ENCODE data around the gene FBXO2. TPM values are rescaled to one million over a fixed set of nuclear protein-coding genes. Genes with fewer than 3 reads are reported as not detected.

FBXO2 gene
- polyA plus RNA-seq, 3 donors, result 1.1 to 2.0 (median 1.7) TPM

DNA sequence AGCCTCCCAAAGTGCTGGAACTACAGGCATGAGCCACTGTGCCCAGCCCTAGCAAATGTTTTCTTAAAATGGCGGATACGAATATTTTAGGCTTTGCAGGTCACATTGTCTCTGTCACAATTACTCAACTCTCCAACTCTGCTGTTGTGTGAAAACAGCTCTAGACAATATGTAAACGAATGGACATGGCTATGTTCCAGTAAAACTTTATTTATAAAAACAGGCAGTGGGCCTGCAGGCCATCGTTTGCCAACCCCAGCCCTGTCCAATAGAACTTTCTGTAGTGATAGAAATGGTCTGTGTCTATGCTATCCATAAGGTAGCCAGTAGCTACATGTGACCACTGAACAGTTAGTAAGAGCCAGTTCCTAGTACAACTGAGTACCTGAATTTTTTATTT is 5.5 kb upstream of the FBXO2 start:
- DNase-seq (ENCODE audit: extremely low read depth in 1 of 11, low read depth in 9 of 11, low spot score in 4 of 11), result no peak

DNA sequence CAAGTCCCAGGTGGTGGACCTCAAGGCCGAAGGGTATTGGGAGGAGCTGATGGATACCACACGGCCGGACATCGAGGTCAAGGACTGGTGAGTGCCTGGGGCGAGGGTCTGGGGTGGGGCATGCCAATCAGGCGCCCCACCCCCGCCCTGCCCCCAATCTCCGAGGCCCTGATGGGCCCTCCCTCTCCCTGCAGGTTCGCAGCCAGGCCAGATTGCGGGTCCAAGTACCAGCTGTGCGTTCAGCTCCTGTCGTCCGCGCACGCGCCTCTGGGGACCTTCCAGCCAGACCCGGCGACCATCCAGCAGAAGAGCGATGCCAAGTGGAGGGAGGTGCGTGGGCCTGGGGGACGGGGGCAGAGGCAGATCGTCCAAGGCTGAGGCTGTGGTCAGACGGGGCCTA is 4.3 kb upstream of the FBXO2 start:
- no peak for DNase-seq (ENCODE audit: extremely low read depth in 1 of 11, low read depth in 9 of 11, low spot score in 4 of 11)

DNA sequence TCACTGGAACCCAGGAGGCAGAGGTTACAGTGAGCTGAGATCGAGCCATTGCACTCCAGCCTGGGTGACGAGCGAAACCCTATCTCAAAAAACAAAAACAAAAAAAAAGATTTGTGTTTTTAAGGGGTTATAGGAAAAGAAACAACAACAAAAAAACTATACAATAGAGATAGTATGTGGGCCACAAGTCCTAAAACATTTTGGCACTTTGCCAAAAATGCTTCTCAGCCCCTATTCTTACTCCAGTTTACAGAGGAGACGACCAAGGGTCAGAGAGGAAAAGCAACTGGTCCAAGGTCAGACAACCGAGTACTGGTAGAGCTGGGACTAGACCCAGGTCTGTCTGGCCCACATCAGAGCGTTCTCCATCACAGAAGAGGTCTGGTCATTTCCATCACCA is 3.4 kb upstream of the FBXO2 start:
- DNase-seq (ENCODE audit: extremely low read depth in 1 of 11, low read depth in 9 of 11, low spot score in 4 of 11), result no peak

DNA sequence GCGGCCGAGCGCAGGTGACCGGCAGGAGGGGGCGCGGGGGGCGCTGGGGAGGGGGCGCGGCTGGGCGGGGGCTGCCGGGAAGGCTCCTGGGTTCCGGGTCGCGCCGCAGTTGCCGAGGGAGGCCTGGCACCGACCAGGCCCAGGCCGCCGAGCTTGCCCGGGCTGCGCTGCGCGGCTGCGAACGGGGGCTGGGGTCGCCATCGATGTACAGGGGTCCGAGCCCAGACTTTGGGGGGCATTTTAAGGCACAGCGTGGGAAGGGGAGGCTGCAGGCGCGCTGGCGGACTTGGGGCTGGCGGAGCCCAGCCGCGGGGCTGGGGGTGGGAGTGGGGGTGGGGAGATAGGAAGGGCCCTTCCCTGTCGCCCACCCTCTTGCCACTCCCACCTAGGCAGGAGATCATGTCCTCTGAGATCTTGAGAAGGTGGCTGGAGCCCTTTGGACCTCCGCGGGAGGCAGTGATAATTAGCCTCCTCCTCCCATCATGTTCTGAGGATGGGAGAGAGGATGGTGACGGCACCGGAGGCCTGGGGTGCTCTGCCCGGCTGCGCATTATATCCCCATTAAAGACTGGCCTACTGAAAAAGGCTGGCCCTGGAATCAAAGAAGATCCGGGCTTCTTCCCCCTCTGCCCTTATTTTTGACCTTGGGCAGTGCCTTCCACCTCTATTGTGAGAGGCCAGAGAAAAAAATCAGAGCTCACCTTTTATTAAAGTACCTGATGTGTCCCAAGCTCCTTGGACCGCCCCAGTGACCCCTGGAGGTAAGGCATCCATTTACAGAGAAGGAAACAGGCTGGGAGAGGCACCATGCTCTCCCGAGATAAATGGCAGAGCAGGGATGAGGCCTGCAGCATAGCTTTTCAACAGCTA is 945 bp upstream of the FBXO2 start:
- no peak for DNase-seq (ENCODE audit: extremely low read depth in 1 of 11, low read depth in 9 of 11, low spot score in 4 of 11)

DNA sequence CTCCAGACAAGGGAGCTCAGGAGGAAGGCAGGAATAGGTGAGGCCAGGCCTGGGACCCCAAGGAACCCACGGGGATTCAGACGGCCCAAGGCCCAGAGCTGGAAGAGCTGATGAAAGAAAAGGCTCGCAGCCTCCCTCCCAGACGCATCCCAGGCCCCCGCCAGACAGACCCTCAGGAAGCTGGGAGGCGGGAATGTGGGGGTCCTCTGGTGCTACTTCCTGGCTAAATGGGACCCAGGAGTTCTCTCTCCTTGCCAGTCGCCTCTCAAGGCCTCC is 430 bp downstream of the FBXO2 start:
- DNase-seq (ENCODE audit: extremely low read depth in 1 of 11, low read depth in 9 of 11, low spot score in 4 of 11), result no peak

DNA sequence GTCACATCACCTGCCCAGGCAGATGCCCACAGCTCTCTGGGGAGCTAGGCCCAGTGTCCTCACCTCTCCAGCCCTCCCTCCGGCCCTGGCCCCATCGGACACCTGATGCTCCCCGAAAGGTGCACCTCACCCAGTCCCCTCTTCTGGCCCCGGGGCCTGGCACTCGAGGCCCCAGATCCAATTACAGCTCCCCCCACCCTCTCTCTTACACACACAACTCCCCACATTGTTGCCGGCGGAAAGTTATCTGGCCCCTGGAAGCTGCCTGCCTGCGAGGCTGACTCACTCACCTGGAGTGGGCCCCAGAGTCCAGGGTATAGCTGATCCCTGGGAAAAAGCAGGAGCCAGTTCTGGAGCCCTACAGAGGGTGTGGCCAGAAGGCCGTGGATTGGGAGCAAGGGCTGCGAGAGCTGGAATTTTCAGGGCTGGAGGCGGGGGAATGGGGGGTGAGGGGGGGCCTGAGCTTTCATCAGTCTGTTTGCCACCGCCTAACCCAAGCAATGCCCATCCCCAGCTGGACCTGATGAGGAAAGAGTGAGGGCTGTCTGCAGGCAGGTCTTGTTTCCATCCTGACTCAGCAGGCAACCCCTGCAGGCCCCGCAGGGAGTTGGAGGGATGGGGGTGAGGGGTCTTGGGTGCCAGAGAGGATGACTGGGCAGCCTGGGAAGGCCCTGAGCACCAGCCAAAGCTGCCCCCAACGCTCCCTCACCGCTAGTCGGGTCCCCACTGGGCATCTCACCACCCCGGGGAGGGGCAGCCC is 948 bp downstream of the FBXO2 start:
- no peak for DNase-seq (ENCODE audit: extremely low read depth in 1 of 11, low read depth in 9 of 11, low spot score in 4 of 11)

DNA sequence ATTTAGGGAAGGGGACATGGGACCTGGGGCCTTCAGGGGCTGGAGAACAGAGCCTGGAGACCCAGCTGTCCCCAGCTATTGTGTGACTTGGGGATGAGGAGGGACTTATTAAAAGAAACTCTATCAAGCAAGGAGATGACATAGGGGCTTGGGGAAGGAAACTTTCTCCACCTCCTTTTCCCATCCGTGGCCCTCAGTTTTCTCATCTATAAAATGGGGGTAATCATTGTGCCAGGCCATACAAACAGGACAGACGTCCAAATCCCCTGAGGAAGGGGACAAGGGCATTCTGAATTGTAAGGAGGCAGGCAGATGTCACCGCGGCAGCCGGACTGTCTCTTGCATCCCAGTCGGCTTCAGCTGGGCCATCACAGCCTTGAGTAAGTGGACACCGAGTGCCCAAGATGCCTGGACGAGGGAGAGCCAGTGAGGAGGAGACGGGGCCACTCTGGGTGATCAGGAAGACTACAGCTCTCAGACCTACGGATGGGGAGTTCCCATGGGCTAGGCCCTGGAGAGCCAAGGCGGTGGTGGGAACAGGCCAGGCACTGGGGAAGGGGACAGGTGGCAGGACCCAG is 1.9 kb downstream of the FBXO2 start:
- no peak for DNase-seq (ENCODE audit: extremely low read depth in 1 of 11, low read depth in 9 of 11, low spot score in 4 of 11)

DNA sequence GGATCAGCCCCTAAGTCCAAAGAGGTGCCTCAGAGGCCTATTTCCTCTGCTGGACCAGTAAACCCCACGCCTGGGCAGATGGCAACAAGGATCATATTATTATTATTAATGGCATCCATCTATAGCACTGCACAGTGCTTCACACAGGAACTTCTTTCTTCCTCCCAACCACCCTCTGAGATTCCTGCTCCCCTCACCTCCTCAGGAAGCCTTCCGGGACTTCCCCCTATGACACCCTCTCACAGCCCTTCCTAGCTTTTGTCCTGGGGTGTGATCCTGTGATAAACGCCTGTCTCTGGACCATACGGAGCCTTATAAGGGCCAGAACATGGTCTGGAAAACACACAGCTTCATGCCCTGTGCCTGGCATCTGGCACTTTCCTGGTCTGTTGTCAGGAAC is 3.2 kb downstream of the FBXO2 start:
- DNase-seq (ENCODE audit: extremely low read depth in 1 of 11, low read depth in 9 of 11, low spot score in 4 of 11), result no peak

DNA sequence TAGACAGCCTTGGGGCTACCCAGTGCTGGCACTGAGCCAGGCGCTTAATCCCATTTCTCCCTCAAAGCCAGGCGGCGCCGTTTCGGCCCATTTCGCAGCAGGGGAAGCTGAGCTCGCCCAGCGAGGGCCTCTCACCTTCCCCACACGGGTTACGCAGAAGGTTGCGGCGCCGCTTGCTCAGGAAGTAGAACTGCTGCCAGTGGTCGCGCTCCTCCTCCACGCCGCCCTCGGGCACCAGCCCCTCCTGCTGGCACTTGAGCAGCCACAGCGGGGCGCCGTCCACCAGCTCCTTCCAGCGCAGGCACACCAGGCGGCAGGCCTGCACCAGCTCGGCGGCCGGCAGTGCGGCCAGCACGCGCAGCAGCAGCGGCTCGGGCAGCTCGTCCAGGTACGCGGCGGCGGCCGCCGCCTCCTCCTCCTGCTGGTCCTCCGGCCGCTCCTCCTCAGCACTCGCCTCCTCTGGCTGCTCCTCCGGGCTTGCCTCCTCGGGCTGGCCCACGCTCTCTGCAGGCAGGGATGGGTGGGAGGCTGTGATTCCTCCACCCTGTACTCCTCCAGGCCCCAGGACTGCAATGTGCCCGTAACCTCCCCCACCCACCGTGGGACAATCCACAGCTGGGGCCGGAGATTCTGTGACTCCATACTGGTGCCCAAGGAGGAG is 3.8 kb downstream of the FBXO2 start:
- DNase-seq (ENCODE audit: extremely low read depth in 1 of 11, low read depth in 9 of 11, low spot score in 4 of 11), result peak in 3 of 11 donors; percentile 38 to 46 (median 44)

DNA sequence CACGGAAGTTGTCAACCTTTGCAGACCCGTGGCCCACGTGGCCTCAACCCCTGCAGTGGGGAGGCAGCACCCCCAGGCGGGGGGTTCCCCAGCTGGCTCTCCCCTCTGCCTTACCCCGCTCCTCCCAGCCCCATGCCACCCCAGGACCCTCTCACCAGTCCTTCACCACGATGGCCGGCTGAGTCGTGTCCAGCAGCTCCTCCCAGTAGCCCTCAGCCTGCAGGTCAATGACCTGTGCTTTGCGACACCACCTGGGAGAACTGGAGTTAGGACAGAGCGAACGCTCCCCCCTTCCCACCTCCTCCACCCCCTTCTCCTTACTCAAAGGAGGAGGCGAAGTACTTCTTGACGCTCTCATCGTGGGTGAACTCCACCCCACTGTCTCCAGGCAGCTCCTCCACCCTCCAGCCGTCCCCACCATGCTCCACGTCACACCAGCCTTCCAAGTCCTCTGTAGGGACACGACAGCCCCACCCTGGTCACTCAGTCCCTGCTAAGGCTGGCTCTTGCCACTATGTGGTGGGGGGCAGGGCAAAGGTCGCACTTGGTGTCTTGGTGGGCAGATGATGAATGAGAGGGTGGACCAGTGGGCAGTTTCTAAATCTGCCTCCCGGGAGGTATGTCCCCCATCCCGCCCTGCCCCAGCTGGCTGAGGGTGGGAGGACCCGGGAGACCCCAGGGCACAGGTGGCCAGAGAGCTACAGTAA is 4.5 kb downstream of the FBXO2 start:
- DNase-seq (ENCODE audit: extremely low read depth in 1 of 11, low read depth in 9 of 11, low spot score in 4 of 11), result no peak

DNA sequence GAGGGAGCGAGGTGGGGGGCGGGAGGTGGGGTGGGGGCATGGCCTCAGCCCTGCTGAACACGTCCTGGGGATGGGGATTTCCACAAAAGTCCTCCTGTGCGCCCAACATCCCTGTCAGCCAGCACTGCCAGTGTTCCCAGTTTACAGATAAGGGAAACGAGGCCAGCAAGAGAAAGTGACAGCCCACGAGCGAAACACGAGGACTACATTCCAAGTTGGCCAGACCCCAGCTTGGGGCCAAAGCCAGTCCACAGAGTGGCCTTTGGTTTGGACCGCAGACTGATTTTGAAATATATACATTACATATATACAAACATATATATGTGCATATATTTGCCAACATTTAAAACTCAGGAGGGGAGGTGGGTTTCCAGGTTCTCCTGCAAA is 5.0 kb downstream of the FBXO2 start:
- DNase-seq (ENCODE audit: extremely low read depth in 1 of 11, low read depth in 9 of 11, low spot score in 4 of 11), result no peak

DNA sequence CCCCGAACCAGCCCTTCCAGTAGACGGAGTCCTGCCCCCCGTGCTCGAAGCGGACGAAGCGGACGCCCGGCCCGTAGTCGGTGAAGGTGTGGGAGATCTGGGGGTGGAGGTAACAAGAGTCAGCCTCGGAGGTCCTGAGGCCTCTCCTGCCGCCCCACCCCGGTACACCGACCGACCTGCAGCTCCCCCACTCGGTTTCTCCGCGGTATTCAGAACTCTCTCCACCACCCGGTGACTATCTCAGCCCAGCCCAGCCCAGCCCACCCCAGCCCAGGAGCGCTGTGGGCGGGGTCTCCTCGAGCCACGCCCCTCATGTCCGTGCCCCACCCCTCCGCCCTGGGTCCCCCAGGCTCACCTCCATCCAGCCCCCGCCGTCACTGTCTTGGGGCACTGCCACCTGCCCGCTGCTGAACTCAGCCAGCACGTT is 5.5 kb downstream of the FBXO2 start:
- no peak for DNase-seq (ENCODE audit: extremely low read depth in 1 of 11, low read depth in 9 of 11, low spot score in 4 of 11)

DNA sequence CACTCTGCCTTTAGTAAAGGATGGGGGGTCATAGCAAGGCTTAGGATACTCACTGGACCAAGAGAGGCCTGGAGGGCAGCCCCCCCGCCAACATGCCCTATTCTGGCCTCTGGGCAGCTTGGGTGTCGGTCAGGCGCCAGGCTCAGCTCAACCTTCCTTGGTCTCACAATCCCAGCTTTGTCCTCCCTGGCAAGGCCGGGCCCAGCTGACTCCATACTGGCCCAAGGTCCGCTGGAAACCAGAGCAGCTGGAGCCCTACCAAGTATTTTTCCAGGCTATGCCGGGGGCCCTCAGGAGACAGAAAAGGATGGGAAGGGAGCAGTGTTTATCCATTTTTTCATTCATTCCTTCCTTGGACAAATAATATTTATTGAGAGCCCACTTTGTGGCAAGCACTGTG is 6.2 kb downstream of the FBXO2 start:
- DNase-seq (ENCODE audit: extremely low read depth in 1 of 11, low read depth in 9 of 11, low spot score in 4 of 11), result no peak

DNA sequence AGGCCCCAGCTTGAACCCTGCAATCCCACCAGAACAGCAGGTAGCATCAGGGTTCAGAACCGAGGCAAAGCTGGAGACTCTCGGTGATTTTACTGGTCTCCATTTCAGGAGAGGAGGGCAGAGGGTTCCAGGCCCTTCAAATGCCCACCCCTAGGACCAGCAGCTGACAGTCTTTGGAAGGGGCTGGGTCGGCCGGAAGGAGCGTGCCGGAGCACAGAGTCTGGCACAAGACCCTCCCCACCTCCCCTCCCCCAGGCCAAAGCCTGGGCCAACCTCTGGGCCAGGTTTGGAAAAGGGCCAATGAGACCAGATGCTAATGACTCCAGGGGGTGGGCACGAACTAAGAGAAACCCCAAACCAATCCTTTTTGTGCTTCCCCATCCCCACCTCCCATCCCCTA is 6.9 kb downstream of the FBXO2 start:
- DNase-seq (ENCODE audit: extremely low read depth in 1 of 11, low read depth in 9 of 11, low spot score in 4 of 11), result no peak

DNA sequence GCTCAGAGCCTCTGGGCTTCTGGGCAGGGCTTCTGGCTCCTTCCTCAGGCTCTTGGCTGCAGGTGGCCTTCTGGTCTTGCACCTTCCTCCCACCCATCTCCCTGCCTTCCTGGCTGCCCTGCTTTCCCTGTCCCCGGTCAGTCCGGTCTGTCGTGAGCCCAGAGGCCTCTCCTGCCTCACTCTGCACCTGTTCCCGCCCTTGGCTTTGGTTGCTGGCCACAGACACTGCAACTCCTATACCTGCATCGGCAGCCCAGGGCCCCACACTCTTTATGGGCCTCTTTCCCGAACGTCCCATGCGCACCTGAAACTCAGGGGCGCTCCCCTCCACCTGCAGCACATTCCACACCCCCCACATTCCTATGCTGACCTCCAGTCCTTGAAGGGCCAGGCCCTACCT is 7.9 kb downstream of the FBXO2 start:
- no peak for DNase-seq (ENCODE audit: extremely low read depth in 1 of 11, low read depth in 9 of 11, low spot score in 4 of 11)

DNA sequence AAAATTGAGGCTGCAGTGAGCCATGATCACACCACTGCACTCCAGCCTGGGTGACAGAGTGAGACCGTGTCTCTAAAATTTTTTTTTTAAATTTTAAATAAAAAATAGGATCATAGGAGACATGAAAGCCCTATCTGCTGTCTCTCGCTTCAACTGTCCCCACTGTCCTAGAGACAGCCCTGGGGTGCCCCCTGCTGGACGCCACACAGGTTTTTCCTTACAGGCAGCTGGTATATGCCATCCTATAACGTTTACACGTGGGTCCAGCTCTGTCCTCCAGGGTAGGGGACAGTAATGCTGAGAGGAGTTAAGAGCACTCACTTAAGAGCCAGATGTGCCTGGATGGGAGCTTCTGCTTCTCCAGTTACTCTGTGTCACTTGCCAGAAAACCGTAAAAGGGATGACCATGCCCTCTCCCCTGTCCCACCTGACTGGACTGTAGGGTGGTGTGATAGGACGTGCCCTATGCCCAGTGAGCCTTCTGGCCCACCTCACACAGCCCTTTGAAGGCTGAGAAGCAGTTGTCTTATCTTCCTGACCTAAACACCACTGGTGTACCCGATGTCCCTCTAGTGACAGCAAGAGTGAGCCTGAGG is 8.5 kb downstream of the FBXO2 start:
- DNase-seq (ENCODE audit: extremely low read depth in 1 of 11, low read depth in 9 of 11, low spot score in 4 of 11), result peak in 5 of 11 donors; percentile 49 to 68 (median 56)

DNA sequence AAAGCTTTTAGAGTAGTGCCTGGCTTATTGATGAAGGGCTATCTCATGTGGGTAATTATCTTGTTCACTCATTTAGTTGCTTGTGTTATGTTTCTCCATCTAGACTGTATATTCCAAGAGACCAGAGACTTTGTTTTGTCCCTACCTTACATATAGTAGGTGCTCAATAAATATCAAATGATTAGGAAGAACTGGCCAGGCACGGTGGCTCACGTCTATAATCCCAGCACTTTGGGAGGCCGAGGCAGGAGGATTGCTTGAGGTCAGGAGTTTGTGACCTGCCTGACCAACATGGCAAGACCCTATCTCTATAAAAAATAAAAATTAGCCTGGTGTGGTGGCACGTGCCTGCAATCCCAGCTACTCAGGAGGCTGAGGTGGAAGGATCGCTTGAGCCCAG is 9.0 kb downstream of the FBXO2 start:
- no peak for DNase-seq (ENCODE audit: extremely low read depth in 1 of 11, low read depth in 9 of 11, low spot score in 4 of 11)

DNA sequence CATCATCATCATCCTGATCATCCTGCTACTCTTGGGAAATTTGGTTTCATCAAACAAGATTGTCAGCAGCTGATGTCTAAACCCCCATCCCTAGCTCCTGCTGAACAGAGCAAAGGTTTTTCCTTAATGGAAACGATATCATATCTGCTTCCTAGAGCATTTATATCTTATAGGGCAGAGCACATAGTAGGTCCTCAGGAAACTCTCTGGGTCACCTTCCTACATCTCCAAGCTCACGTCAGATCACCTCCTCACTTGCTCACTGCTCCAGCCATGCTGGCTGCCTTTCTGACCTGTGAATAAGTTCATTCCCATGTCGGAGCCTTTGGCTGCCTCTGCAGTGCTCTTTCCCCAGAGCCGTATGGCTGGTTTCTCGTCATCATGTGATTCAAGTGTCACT is 10.4 kb downstream of the FBXO2 start:
- DNase-seq (ENCODE audit: extremely low read depth in 1 of 11, low read depth in 9 of 11, low spot score in 4 of 11), result no peak
